ENCODE measurements around the gene IQCH. TPM values are rescaled to one million over a fixed set of nuclear protein-coding genes. Genes with fewer than 3 reads are reported as not detected.
"Not testable (repeated sequence)": the region's sequence is repeated elsewhere in the genome, so short reads cannot be mapped to it uniquely, and the experiment has no call there.

IQCH gene
- total and polyA plus RNA-seq, 5 experiments from 2014 or later = 0.20 to 0.96 (median 0.33) TPM; not detected in 1

DNA sequence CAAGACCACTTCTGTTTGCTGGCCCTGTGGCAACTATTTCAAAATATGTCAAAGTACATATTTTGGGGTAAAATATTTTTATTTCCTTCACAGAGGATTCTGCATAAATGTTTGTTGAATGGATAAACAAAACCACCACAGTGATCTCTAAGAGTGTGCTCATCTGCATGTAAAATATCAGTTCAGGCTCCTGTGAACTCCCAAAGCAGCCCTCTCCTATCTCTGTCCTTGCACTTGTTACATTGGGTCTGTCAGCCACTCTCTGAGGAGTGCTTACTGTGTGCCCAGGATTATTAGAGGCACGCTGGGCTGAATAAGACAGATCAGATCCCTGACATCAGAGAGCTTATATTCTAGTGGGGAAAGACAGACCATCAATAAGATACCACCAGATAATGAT is 27.1 kb downstream of the IQCH start:
- H3K27me3 Mint-ChIP-seq = peaks cover 0 to 4% (median 2%) of the 10 kb centered on the region in 5 donors
- no peak for ATAC-seq
- no peaks in the 10 kb centered on the region for H3K4me1 Mint-ChIP-seq
- H3K27ac Mint-ChIP-seq = no peak overlapping the region
- POLR2A ChIA-PET = no interaction called here
- no peak overlapping the region for H3K4me3 Mint-ChIP-seq
- H3K9me3 Mint-ChIP-seq = peaks cover 0 to 7% (median under 1%) of the 10 kb centered on the region in 9 donors
- peaks cover 0 to 4% (median 0%) of the 10 kb centered on the region in 3 donors for H3K36me3 Mint-ChIP-seq
- DNase-seq = no peak

GRCh38 chr15:67285625-67286024 is 31.0 kb downstream of the IQCH start:
- H3K27me3 Mint-ChIP-seq, H3K36me3 Mint-ChIP-seq, H3K4me3 Mint-ChIP-seq, H3K9me3 Mint-ChIP-seq, POLR2A ChIA-PET, DNase-seq, ATAC-seq, H3K27ac Mint-ChIP-seq, H3K4me1 Mint-ChIP-seq: not testable (repeated sequence)

DNA sequence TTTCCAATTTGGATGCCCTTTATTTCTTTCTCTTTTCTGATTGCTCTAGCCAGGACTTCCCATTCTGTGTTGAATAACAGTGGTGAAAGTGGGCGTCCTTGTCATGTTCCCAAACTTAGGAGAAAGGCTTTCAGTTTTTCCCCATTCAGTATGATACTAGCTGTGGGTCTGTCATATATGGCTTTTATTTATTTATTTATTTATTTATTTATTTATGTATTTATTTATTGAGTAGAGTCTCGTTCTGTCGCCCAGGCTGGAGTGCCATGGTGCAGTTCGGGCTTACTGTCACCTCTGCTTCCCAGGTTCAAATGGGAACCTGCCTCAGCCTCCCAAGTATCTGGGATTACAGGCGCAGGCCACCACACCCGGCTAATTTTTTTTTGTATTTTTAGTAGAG is 31.8 kb downstream of the IQCH start:
- H3K9me3 Mint-ChIP-seq, ATAC-seq, POLR2A ChIA-PET, H3K27me3 Mint-ChIP-seq, DNase-seq, H3K4me3 Mint-ChIP-seq, H3K4me1 Mint-ChIP-seq, H3K27ac Mint-ChIP-seq, H3K36me3 Mint-ChIP-seq: not testable (repeated sequence)

- no peaks in the 10 kb centered on the region for H3K4me1 Mint-ChIP-seq
- H3K27ac Mint-ChIP-seq = no peak overlapping the region
- H3K9me3 Mint-ChIP-seq = peaks cover 0 to 5% (median 0%) of the 10 kb centered on the region in 9 donors
- DNase-seq = no peak
- H3K4me3 Mint-ChIP-seq = no peak overlapping the region
- no peak for ATAC-seq
- peaks cover 0 to 1% (median 0%) of the 10 kb centered on the region in 3 donors for H3K36me3 Mint-ChIP-seq
- POLR2A ChIA-PET = no interaction called here
- peaks cover 0 to 5% (median 0%) of the 10 kb centered on the region in 5 donors for H3K27me3 Mint-ChIP-seq
Observed at GRCh38 chr15:67290319-67290718, 35.7 kb downstream of the IQCH start.

DNA sequence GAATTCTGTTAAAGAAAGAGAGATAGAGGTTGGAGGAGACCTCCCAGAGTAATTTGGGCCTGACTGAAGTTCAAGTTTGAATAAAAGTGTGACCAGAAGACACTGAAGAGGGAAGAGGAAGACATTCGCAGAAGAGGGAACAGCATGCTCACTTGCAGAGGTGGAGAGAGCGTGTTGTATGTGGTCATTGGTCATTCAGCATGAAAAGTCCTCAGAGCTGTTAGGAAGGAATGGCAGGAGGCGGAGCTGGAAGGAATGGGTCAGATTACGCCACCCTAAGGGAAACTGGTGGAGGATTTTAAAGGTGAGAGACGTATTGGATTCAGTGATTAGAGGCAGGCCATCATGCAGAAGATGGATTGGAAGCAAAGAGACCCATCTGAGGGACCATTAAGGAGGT is 41.6 kb downstream of the IQCH start:
- peaks cover 0 to 3% (median 0%) of the 10 kb centered on the region in 5 donors for H3K27me3 Mint-ChIP-seq
- no peak for ATAC-seq
- no peak for DNase-seq
- H3K9me3 Mint-ChIP-seq = no peaks in the 10 kb centered on the region
- no peaks in the 10 kb centered on the region for H3K36me3 Mint-ChIP-seq
- H3K27ac Mint-ChIP-seq = no peak overlapping the region
- POLR2A ChIA-PET = no interaction called here
- peaks cover 0 to 10% (median 0%) of the 10 kb centered on the region in 4 donors for H3K4me1 Mint-ChIP-seq
- H3K4me3 Mint-ChIP-seq = no peak overlapping the region

DNA sequence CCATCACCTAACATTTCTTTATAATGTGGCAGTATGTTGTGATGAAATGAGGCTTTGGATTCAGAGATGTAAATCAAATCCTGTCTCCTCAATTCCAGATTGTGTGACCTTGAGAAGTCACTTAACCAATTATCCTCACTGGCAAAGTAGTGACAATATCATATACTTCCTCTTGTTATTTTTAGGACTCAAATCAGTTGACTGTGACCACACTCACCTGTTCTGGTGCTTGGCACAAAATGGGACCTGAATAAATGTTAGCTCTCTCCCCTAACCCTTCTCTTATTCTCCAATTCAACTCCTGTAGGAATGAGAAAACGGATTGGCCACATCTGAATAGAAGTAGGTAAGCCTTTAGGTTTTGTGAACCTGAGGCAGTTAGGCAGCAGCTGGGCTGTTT is 42.1 kb downstream of the IQCH start:
- H3K27ac Mint-ChIP-seq = no peak overlapping the region
- H3K36me3 Mint-ChIP-seq = no peaks in the 10 kb centered on the region
- no peaks in the 10 kb centered on the region for H3K9me3 Mint-ChIP-seq
- H3K27me3 Mint-ChIP-seq = peaks cover 0 to 3% (median 0%) of the 10 kb centered on the region in 5 donors
- DNase-seq (no peak), ATAC-seq (no peak)
- POLR2A ChIA-PET = no interaction called here
- H3K4me1 Mint-ChIP-seq = peaks cover 0 to 10% (median 0%) of the 10 kb centered on the region in 4 donors
- no peak overlapping the region for H3K4me3 Mint-ChIP-seq

DNA sequence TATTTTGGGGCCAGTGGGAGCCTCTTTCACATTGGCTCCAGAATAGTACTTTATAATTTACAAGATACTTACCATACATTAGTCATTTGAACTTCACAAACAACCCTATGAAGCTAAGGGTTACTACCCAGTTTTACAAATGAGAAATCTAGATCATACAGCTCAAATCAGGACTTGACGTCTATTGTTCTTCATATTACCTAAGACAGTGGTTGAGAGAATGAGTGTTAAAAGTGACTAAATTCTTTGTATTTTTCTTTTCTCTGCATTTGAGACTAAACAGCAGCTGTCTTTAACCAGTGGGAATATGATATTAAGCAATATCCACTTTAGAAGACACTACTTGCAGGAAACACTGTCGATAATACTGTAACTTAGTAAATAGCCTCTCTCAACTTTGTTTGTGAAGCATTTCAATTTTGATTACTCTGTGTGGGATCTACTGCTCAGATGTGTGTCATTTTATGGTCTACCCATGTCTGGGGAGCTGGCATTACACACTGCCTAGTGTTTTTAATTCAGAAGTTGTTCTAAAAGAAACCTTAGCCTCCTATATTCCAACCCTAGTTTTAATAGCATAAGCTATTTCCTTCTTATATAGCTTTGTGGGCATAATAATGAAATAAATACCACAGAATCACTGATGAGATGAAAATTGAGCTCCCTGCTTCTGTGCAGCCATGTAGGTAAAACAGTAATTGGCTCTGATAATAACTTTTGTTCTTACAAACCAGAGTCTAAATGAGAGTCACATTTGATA is 45.9 kb downstream of the IQCH start:
- H3K4me3 Mint-ChIP-seq = no peak overlapping the region
- ATAC-seq = no peak
- H3K27ac Mint-ChIP-seq = no peak overlapping the region
- peaks cover 0 to 2% (median 0%) of the 10 kb centered on the region in 5 donors for H3K27me3 Mint-ChIP-seq
- H3K9me3 Mint-ChIP-seq = no peaks in the 10 kb centered on the region
- POLR2A ChIA-PET = no interaction called here
- peaks cover 0 to 10% (median 0%) of the 10 kb centered on the region in 4 donors for H3K4me1 Mint-ChIP-seq
- H3K36me3 Mint-ChIP-seq = no peaks in the 10 kb centered on the region
- no peak for DNase-seq

DNA sequence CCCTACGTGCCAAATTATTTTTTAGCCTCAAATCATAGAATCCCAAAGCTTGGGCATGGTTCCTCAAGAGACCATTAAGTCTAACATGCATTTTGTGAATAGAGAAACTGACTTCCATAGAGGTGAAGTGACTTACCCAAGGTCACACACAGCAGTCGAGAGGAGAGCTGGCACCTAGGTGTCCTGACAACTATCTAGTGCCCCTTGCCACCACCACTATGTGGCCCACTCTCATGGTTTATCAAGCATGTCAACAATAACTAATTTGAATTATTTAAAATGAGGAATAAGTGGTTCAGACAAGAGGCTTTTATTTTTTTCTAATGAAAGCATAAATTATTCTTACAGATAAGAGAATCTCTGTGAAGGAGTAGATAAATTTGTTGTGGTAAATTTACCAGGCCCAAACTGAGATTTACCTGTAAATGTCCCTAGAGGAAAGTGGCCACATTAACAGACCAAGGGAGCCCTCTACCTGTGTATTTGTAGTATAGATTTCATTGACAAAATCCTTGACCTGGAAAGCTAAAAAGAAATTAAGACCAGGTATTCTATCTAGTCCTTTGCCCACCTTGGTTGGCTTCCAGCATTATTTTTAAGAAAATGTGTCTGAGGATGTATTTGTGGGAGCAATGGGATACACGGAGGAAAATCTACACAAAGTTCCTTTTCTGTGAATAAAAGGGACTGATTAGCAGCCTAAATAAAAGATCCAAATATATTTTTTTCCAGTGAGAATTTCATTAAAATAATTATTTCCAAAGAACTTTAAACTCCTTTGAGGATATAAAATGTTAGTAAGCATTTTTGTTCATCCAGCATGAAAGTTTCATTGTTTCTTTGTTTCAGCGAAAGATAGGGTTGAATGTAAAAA is 49.1 kb downstream of the IQCH start:
- Mint-ChIP-seq H3K9me3 (no peaks in the 10 kb centered on the region), H3K36me3 (no peaks in the 10 kb centered on the region), H3K4me3 (no peak overlapping the region), H3K27ac (no peak overlapping the region), H3K27me3 (peaks cover 0 to 2% (median 0%) of the 10 kb centered on the region in 5 donors), H3K4me1 (no peaks in the 10 kb centered on the region)
- peak in 7 of 10 donors; percentile 4 to 68 (median 54) for DNase-seq
- peak; percentile 51 to 65 for ATAC-seq
- POLR2A ChIA-PET = interaction anchor here (1.0 kb wide), 1 partner anchor 357 kb away, joined by 5 read pairs; no protein-coding TSS in a partner anchor

DNA sequence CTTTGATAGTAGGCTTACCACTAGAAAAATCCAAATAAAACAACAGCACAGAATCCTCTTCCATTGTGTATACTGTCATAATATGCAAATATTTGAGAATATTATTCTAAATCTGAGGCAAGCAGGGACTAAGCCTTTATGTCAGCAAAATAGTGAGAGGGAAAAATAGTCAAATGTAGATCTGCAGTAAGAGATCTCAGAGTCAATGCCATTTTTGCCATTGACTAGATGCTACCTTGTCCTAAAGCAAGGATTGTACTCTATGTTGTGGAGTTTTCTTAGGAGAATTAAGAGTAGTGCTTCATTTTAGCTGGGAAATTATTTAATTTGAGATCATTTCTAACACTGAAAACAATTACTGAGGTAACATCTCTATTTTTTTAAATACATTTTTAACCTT is 50.2 kb downstream of the IQCH start:
- DNase-seq (no peak), ATAC-seq (no peak)
- POLR2A ChIA-PET = no interaction called here
- Mint-ChIP-seq H3K4me3 (no peak overlapping the region), H3K27me3 (peaks cover 0 to 2% (median 0%) of the 10 kb centered on the region in 5 donors), H3K36me3 (no peaks in the 10 kb centered on the region), H3K4me1 (no peaks in the 10 kb centered on the region), H3K27ac (no peak overlapping the region), H3K9me3 (no peaks in the 10 kb centered on the region)

DNA sequence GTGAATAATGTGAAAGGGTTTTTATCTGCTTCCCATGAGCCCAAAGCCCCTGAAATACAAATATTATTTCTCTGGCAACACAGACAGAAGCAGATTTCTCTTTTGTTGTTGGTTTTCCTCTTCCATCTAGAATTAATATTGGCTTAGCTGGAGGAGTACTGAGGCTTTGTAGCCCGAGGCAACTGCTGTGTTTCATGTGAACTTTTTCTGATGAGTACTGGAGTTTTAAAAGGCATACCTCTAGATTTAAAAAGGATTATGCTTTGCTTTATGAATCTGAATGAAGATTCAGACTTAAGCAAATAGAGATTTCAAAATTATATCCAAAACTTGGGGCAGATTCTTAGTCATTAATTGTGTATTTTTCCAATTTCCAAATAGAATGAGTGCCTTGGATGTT is 50.9 kb downstream of the IQCH start:
- POLR2A ChIA-PET = no interaction called here
- peaks cover 0 to 2% (median 0%) of the 10 kb centered on the region in 5 donors for H3K27me3 Mint-ChIP-seq
- H3K9me3 Mint-ChIP-seq = no peaks in the 10 kb centered on the region
- ATAC-seq (no peak), DNase-seq (no peak)
- H3K36me3 Mint-ChIP-seq = no peaks in the 10 kb centered on the region
- no peaks in the 10 kb centered on the region for H3K4me1 Mint-ChIP-seq
- no peak overlapping the region for H3K27ac Mint-ChIP-seq
- no peak overlapping the region for H3K4me3 Mint-ChIP-seq

GRCh38 chr15:67307156-67307555 is 52.6 kb downstream of the IQCH start:
- DNase-seq = no peak
- no peak overlapping the region for H3K27ac Mint-ChIP-seq
- POLR2A ChIA-PET = no interaction called here
- H3K4me3 Mint-ChIP-seq = no peak overlapping the region
- no peaks in the 10 kb centered on the region for H3K4me1 Mint-ChIP-seq
- H3K36me3 Mint-ChIP-seq = no peaks in the 10 kb centered on the region
- no peaks in the 10 kb centered on the region for H3K9me3 Mint-ChIP-seq
- ATAC-seq = no peak
- peaks cover 0 to 2% (median 0%) of the 10 kb centered on the region in 5 donors for H3K27me3 Mint-ChIP-seq

GRCh38 chr15:67307889-67308597 is 53.5 kb downstream of the IQCH start:
- no peaks in the 10 kb centered on the region for H3K4me1 Mint-ChIP-seq
- no peak overlapping the region for H3K27ac Mint-ChIP-seq
- no peaks in the 10 kb centered on the region for H3K9me3 Mint-ChIP-seq
- H3K36me3 Mint-ChIP-seq = no peaks in the 10 kb centered on the region
- H3K4me3 Mint-ChIP-seq = no peak overlapping the region
- POLR2A ChIA-PET = no interaction called here
- no peak for ATAC-seq
- DNase-seq = no peak
- H3K27me3 Mint-ChIP-seq = peaks cover 0 to 2% (median 0%) of the 10 kb centered on the region in 5 donors

- no peak overlapping the region for H3K4me3 Mint-ChIP-seq
- POLR2A ChIA-PET = no interaction called here
- no peaks in the 10 kb centered on the region for H3K9me3 Mint-ChIP-seq
- H3K27me3 Mint-ChIP-seq = no peaks in the 10 kb centered on the region
- H3K4me1 Mint-ChIP-seq = no peaks in the 10 kb centered on the region
- H3K27ac Mint-ChIP-seq = no peak overlapping the region
- DNase-seq (no peak), ATAC-seq (no peak)
- H3K36me3 Mint-ChIP-seq = no peaks in the 10 kb centered on the region
Observed at GRCh38 chr15:67311731-67312130, 57.1 kb downstream of the IQCH start.

All from naive thymus-derived CD8-positive, alpha-beta T cell (primary cell).